ENCODE measurements around the gene NUDT22.

- TF ChIP-seq CTCF (IDR thresholded peaks at IDR 0.05), result no peak
- TF ChIP-seq POLR2A (IDR thresholded peaks at IDR 0.05), result no peak
These were observed 40.3 kb downstream of the NUDT22 start for GRCh38 chr11:64266339-64266738.

Data from heart left ventricle (tissue), 13 donors.